ENCODE data around the gene PRM2. TPM values are rescaled to one million over a fixed set of nuclear protein-coding genes. Genes with fewer than 3 reads are reported as not detected.
"Not testable (repeated sequence)": the region's sequence is repeated elsewhere in the genome, so short reads cannot be mapped to it uniquely, and the experiment has no call there.

Gene PRM2
- total RNA-seq, 6 experiments from 2014 or later: not detected

DNA sequence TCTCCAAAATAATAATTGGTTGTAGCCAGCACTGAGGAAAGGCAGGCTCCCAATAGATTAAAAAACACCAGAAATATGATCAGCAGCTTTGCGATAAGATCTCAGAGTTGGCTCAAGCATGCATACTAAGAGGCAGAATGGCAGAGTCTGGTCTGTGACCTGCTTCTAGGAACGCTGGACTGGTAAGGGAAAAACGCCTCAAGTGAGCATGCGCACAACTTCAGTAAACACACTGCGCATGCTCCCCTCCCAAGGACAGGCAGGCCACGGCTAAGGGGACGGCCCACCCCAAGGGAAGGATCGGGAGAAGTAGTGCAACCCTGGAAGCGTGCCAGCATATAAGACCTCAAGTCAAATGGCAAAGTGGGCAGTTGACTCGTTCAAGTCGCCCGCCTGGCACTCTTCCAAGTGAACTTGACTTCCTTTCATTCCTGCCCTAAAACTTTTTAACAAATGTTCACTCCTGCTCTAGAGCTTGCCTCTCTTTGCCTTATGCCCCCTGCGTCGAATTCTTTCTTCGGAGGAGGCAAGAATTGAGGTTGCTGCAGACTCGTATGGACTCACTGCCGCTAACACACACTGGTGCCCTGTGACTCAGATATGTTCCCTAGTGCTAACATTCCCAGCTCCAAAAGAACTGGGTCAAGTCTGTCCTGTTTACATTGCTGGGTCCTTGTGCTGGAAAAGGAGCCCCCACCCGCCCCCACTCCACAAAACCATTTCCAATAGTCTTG lies 27.3 kb upstream of the PRM2 start:
- H3K27ac Mint-ChIP-seq: no peak overlapping the region
- no peak for DNase-seq
- no peaks in the 10 kb centered on the region for H3K36me3 Mint-ChIP-seq (ENCODE audit: low read depth)
- no peak overlapping the region for H3K4me3 Mint-ChIP-seq
- peaks cover 3% of the 10 kb centered on the region for H3K27me3 Mint-ChIP-seq (ENCODE audit: insufficient read depth)
- peaks cover 9% of the 10 kb centered on the region; the same call in 1 of the 2 replicates for H3K4me1 Mint-ChIP-seq (ENCODE audit: low read depth)
- TF ChIP-seq, protein P1, sequence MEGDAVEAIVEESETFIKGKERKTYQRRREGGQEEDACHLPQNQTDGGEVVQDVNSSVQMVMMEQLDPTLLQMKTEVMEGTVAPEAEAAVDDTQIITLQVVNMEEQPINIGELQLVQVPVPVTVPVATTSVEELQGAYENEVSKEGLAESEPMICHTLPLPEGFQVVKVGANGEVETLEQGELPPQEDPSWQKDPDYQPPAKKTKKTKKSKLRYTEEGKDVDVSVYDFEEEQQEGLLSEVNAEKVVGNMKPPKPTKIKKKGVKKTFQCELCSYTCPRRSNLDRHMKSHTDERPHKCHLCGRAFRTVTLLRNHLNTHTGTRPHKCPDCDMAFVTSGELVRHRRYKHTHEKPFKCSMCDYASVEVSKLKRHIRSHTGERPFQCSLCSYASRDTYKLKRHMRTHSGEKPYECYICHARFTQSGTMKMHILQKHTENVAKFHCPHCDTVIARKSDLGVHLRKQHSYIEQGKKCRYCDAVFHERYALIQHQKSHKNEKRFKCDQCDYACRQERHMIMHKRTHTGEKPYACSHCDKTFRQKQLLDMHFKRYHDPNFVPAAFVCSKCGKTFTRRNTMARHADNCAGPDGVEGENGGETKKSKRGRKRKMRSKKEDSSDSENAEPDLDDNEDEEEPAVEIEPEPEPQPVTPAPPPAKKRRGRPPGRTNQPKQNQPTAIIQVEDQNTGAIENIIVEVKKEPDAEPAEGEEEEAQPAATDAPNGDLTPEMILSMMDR (IDR thresholded peaks at IDR 0.05): no peak
- H3K9me3 Mint-ChIP-seq: no peaks in the 10 kb centered on the region

DNA sequence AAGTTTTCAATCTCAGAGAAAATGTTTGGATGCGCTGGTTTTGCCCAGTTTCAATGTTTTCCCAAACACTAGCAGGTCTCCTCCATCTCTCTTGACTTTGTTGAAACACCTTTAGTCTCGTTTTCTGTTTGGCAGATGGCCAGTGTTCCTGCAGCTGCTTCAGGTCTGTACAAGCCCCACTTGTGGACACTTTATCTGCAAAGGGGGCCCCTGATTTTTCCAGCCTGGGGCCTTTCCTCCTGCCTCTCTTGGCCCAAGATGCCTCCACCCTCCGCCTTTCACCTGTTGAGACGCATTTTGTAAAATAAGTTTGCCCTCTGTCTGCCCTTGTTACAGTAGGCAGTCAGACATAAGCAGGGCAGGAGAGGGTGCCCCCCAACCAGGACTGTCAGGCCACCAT lies 26.7 kb upstream of the PRM2 start:
- H3K4me3 Mint-ChIP-seq: no peak overlapping the region
- peaks cover 3% of the 10 kb centered on the region for H3K27me3 Mint-ChIP-seq (ENCODE audit: insufficient read depth)
- no peak overlapping the region for H3K27ac Mint-ChIP-seq
- H3K4me1 Mint-ChIP-seq (ENCODE audit: low read depth): peaks cover 9% of the 10 kb centered on the region; the same call in 1 of the 2 replicates
- H3K9me3 Mint-ChIP-seq: no peaks in the 10 kb centered on the region
- H3K36me3 Mint-ChIP-seq (ENCODE audit: low read depth): no peaks in the 10 kb centered on the region
- TF ChIP-seq, protein P1 (IDR thresholded peaks at IDR 0.05): no peak
- DNase-seq: no peak

DNA sequence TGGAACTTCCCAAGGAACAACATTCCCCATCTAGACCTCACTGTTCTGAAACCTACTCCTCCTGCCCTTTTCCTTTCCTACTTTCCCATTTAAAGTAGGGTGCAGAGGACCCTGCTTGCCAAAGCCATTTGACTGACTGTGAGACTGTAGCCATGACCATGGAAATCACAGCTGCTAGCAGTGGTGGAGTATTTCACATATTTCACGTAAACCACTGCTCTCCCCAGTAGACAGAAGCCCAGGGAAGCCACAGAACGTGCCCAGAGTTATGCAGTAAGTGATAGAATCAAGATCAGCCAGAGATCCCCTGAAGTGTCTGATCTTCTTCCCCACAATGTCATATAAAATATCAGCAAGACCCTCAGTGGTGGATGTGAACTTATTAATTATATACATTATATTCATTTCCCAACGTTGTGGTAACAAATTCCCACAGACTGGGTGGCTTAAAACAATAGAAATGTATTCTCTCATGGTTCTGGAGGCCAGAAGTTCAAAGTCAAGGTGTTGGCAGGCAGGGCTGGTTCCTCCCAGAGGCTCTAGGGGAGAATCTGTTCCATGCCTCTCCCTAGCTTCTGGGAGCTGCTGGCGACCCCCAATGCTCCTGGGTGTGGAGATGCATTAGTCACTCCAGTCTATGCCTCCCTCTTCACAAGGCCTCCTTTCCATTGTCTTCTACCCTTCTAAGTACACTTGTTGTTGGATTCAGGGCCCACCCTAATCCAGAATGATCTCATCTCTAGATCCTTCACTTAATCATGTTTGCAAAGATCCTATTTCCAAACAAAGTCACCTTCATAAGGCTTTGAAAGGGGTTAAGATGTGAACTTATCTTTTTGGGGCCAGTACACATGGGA lies 25.6 kb upstream of the PRM2 start:
- DNase-seq: no peak
- no peak overlapping the region for H3K27ac Mint-ChIP-seq
- H3K36me3 Mint-ChIP-seq (ENCODE audit: low read depth): no peaks in the 10 kb centered on the region
- peaks cover 17% of the 10 kb centered on the region for H3K4me1 Mint-ChIP-seq (ENCODE audit: low read depth)
- H3K27me3 Mint-ChIP-seq (ENCODE audit: insufficient read depth): peaks cover 3% of the 10 kb centered on the region
- no peaks in the 10 kb centered on the region for H3K9me3 Mint-ChIP-seq
- TF ChIP-seq, protein P1 (IDR thresholded peaks at IDR 0.05): no peak
- no peak overlapping the region for H3K4me3 Mint-ChIP-seq

DNA sequence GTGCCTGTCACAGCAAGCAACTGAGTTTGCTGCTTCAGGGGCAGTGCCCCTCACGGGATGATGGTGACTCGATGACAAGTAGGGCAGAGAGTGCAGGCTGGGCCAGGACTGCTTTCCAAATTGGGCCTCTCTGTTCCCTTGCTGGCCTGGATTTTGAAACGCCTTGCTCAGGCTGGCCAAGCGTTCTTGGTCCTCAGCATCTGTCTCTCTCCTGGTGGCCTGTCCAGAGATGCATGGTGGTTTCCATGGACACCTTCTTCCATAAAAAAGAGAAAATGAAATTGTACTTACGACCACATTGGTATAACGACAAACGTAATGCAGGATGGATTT lies 24.2 kb upstream of the PRM2 start:
- H3K36me3 Mint-ChIP-seq (ENCODE audit: low read depth): no peaks in the 10 kb centered on the region
- no peaks in the 10 kb centered on the region for H3K9me3 Mint-ChIP-seq
- no peak overlapping the region for H3K27ac Mint-ChIP-seq
- H3K4me1 Mint-ChIP-seq (ENCODE audit: low read depth): peaks cover 20% of the 10 kb centered on the region
- TF ChIP-seq, protein P1 (IDR thresholded peaks at IDR 0.05): no peak
- H3K4me3 Mint-ChIP-seq: no peak overlapping the region
- no peak for DNase-seq
- peaks cover 3% of the 10 kb centered on the region for H3K27me3 Mint-ChIP-seq (ENCODE audit: insufficient read depth)

DNA sequence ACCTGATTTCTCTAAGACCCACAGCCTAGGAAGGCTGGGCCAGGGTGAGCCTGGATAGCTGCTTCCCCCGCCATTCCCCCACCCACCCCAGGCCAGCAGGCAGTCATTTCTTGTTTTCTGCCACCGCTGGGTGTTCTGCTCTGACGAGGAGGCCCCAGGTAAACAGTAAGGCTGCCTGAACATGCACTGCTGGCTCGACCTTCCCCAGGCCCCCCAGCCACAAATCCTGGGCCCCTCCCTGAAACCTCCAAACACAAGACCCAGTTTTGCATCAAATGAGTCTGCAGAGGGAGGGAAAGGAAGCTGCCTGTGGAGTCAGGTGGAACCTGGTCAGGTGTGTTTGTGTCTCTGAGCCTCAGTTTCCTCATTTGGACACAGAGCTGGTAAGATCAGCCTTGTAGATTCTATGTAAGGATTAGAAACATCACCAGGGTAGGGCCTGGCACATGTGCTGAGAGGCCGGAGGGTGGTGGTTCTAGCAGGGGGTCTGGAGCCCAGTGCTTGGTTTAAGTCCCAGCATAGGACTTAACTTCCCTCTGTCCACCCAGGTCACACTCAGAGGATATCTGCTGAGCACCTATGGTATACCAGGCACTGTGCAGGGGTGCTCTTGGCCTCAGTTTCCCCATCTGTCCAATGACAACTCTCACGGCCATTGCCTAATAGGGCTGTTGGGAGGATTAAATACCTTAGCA lies 23.7 kb upstream of the PRM2 start:
- TF ChIP-seq, protein P1 (IDR thresholded peaks at IDR 0.05): no peak
- no peak for DNase-seq
- Mint-ChIP-seq H3K4me3 (no peak overlapping the region), H3K27me3 (ENCODE audit: insufficient read depth) (peaks cover 3% of the 10 kb centered on the region), H3K4me1 (ENCODE audit: low read depth) (peaks cover 21% of the 10 kb centered on the region), H3K36me3 (ENCODE audit: low read depth) (no peaks in the 10 kb centered on the region), H3K9me3 (no peaks in the 10 kb centered on the region), H3K27ac (no peak overlapping the region)

DNA sequence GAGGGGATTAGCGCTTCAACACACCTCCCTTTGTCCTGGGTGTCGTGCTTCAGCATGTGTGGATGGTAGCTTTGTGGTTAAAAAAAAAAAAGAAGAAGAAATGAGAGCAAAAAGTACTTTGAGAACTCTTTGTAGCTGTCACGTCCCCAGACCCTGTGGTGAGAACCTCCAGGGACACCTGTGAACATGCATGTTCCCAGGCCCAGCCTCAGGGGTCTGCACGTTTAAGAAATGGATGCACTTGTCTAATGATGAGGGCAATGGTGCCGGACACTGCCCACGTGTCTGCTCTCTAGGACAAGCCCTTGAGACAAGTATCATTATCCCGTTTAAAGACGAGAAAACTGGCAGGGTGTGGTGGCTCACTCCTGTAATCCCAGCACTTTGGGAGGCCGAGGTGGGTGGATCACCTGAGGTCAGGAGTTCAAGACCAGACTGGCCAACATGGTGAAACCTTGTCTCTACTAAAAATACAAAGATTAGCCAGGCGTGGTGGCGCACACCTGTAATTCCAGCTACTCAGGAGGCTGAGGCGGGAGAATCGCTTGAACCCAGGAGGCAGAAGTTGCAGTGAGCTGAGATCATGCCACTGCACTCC lies 22.8 kb upstream of the PRM2 start:
- not testable (repeated sequence) for DNase-seq; H3K36me3 Mint-ChIP-seq (ENCODE audit: low read depth); H3K27me3 Mint-ChIP-seq (ENCODE audit: insufficient read depth); H3K4me3 Mint-ChIP-seq; H3K27ac Mint-ChIP-seq; H3K9me3 Mint-ChIP-seq
- peaks cover 26% of the 10 kb centered on the region for H3K4me1 Mint-ChIP-seq (ENCODE audit: low read depth)
